BJ (cell line): ENCODE measurements around the gene LRRC63. TPM values are rescaled to one million over a fixed set of nuclear protein-coding genes. Genes with fewer than 3 reads are reported as not detected.

Experiments used
- CTCF ChIA-PET: fragments of 350-600 bp; formaldehyde crosslinking; extraction: SDS; loops from one replicate; lab custom pipeline; 2021; ENCODE audit warnings: antibody characterized with exemption, inconsistent platforms; lab: Yijun Ruan, JAX
- POLR2A ChIA-PET: fragments of 300-600 bp; sonication (Branson Sonifier 250); formaldehyde crosslinking; extraction: SDS; loops from one replicate; lab custom pipeline; 2021; ENCODE audit warnings: antibody characterized with exemption; lab: Charles Lee
- DNase-seq: peaks from one replicate; pipeline ENCODE4 v3.0.0-alpha.2; 2011; ENCODE audit warnings: low read depth
- H3K27me3 ChIP-seq: 2 replicates; pipeline ENCODE4 v1.6.0; 2011; ENCODE audit warnings: low read length; ENCODE audit not compliant: control insufficient read depth, insufficient read depth
- H3K36me3 ChIP-seq: 2 replicates; pipeline ENCODE4 v1.5.1; 2011; ENCODE audit warnings: low read length; ENCODE audit not compliant: control insufficient read depth, insufficient read depth
- H3K4me3 ChIP-seq: 2 replicates; pipeline ENCODE4 v1.5.1; 2011; ENCODE audit warnings: low read depth, mild to moderate bottlenecking, control low read depth, low read length
- polyA plus RNA-seq: library from polyadenylated mRNA; depleted of rRNA; stranded (reverse); fragments of >200 nt; gene quantifications from 2 replicates; pipeline ENCODE4 v1.2.3, GENCODE V29; 2011
- TF ChIP-seq, protein P1 (sequence below): IDR thresholded peaks from 2 replicates; pipeline ENCODE4 v1.5.1; 2011; ENCODE audit warnings: low read depth, mild to moderate bottlenecking, control low read depth, inconsistent platforms, low read length, moderate library complexity; ENCODE audit not compliant: insufficient read depth

The LRRC63 gene
- polyA plus RNA-seq, 1 experiment: not detected

DNA sequence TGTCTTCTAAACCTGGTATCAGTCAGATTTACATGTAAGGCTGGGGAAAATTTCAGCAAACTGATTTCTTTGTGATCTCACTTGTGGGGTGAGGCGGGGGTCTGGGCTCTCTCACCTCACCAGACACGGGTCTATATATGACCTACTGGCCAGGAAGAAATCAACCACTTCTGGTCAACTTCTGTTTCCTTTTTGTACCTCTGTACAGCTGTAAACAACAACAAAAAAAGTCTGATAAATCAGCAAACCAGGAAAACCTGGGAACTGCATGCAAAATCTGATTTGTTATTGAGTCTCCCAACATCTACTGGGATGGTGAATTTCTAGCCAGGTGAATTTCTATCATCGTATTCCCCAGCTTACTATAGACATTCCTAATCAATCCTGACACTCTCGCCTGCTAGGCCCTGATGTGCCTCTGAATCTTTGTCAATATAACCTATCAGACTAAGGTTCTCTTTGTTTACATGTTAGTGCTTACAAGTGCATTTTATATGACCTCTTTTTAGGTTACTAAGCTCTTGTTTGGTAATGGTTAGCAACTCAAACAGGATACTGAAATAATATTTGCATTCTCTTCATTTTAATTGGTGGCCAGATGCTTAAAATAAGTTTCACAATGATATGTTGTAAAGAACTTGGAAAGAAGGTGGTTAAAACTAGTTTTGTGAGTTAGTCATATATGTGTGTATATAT lies 77.7 kb downstream of the LRRC63 start:
- H3K27me3 ChIP-seq: no peaks in the 10 kb centered on the region
- no peaks in the 10 kb centered on the region for H3K36me3 ChIP-seq
- DNase-seq: no peak
- ChIA-PET CTCF (interaction anchor here (0.5 to 2.8 kb wide), 13 partner anchors 10 to 477 kb away, joined by 3 to 11 read pairs (median 4); partner anchors contain the start of gene RUBCNL), POLR2A (no interaction called here)
- TF ChIP-seq, protein P1, sequence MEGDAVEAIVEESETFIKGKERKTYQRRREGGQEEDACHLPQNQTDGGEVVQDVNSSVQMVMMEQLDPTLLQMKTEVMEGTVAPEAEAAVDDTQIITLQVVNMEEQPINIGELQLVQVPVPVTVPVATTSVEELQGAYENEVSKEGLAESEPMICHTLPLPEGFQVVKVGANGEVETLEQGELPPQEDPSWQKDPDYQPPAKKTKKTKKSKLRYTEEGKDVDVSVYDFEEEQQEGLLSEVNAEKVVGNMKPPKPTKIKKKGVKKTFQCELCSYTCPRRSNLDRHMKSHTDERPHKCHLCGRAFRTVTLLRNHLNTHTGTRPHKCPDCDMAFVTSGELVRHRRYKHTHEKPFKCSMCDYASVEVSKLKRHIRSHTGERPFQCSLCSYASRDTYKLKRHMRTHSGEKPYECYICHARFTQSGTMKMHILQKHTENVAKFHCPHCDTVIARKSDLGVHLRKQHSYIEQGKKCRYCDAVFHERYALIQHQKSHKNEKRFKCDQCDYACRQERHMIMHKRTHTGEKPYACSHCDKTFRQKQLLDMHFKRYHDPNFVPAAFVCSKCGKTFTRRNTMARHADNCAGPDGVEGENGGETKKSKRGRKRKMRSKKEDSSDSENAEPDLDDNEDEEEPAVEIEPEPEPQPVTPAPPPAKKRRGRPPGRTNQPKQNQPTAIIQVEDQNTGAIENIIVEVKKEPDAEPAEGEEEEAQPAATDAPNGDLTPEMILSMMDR: no peak
- no peak overlapping the region for H3K4me3 ChIP-seq

GRCh38 chr13:46290434-46290833 lies 78.7 kb downstream of the LRRC63 start:
- DNase-seq: no peak
- no peaks in the 10 kb centered on the region for H3K27me3 ChIP-seq
- TF ChIP-seq, protein P1: no peak
- CTCF ChIA-PET: interaction anchor here (0.7 to 1.5 kb wide), 5 partner anchors 14 to 78 kb away, joined by 3 to 7 read pairs (median 4); no protein-coding TSS in a partner anchor
- H3K36me3 ChIP-seq: no peaks in the 10 kb centered on the region
- no peak overlapping the region for H3K4me3 ChIP-seq
- POLR2A ChIA-PET: no interaction called here

DNA sequence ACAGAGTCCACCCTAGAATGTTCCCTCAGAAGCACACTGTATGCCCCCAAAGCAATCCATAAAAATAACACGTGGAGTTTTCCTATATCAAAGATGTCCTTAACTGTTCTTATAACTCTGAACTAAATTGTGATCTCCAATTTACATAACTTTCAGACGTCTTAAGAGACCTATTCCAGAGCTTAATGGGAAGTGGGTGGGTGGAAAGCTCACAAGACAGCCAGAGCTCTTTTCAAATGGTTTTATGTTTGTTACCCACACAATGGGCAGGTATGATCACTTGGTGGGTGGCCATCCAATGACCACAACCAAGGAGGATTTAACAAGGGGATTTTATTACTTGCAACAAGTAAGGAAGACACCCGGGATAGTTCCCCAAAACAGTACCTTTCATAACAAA lies 81.7 kb downstream of the LRRC63 start:
- CTCF ChIA-PET: interaction anchor here (1.0 to 1.2 kb wide), 2 partner anchors 26 to 28 kb away, joined by 3 read pairs; no protein-coding TSS in a partner anchor
- Histone ChIP-seq H3K4me3 (no peak overlapping the region), H3K36me3 (no peaks in the 10 kb centered on the region), H3K27me3 (no peaks in the 10 kb centered on the region)
- TF ChIP-seq, protein P1: no peak
- POLR2A ChIA-PET: no interaction called here
- no peak for DNase-seq

- no peak overlapping the region for H3K4me3 ChIP-seq
- POLR2A ChIA-PET: interaction anchor here (1.1 kb wide), 1 partner anchor 74 kb away, joined by 3 read pairs; no protein-coding TSS in a partner anchor
Observed at GRCh38 chr13:46295491-46296114, 83.9 kb downstream of the LRRC63 start.

More at GRCh38 chr13:46295491-46296114, 83.9 kb downstream of the LRRC63 start:
- H3K36me3 ChIP-seq: no peaks in the 10 kb centered on the region
- H3K27me3 ChIP-seq: no peaks in the 10 kb centered on the region
- CTCF ChIA-PET: interaction anchor here (0.5 to 2.5 kb wide), 8 partner anchors 9 to 296 kb away, joined by 3 to 16 read pairs (median 3); no protein-coding TSS in a partner anchor
- no peak for DNase-seq
- TF ChIP-seq, protein P1: no peak
